ENCODE measurements around the gene LEMD3.
A peak's percentile ranks its signal among the peaks of the same experiment; 100 is the strongest.

The LEMD3 gene

DNA sequence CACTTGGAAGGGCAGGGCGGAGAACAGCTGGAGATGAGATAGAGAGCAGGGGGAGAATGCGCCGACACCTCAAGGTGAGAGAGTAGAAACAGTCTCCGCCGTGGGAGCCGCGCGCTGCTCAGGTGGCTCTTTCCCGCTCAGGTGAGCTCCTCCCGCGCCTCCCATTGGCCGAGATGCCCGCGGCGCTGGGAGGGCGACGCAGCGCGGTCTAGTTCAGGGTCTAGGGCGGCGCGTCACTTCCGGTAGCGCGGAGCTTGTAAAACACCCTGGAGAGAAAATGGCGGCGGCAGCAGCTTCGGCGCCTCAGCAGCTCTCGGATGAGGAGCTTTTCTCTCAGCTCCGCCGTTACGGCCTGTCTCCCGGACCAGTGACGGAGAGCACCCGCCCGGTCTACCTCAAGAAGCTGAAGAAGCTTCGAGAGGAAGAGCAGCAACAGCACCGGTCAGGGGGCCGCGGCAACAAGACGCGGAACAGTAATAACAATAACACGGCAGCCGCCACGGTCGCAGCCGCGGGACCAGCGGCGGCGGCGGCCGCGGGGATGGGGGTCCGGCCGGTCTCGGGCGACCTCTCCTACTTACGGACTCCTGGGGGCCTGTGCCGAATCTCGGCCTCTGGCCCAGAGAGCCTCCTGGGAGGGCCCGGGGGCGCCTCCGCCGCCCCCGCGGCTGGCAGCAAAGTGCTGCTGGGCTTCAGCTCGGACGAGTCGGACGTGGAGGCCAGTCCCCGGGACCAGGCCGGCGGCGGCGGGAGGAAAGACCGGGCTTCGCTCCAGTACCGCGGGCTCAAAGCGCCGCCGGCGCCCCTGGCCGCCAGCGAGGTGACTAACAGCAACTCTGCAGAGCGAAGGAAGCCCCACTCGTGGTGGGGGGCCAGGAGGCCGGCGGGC is at the start of gene LEMD3:
LEMD3 (plus strand) TSS at position 264 of the 889 bp plus-strand sequence; CDS start at position 278, 14 bp downstream.
- DNase-seq: peak; percentile 95

GRCh38 chr12:65121049-65121955 is 48.1 kb upstream of the LEMD3 start, which contains the start of gene WIF1:
WIF1 (minus strand) TSS chr12:65121305; CDS start chr12:65121191, 114 bp downstream.
- DNase-seq: no peak

DNA sequence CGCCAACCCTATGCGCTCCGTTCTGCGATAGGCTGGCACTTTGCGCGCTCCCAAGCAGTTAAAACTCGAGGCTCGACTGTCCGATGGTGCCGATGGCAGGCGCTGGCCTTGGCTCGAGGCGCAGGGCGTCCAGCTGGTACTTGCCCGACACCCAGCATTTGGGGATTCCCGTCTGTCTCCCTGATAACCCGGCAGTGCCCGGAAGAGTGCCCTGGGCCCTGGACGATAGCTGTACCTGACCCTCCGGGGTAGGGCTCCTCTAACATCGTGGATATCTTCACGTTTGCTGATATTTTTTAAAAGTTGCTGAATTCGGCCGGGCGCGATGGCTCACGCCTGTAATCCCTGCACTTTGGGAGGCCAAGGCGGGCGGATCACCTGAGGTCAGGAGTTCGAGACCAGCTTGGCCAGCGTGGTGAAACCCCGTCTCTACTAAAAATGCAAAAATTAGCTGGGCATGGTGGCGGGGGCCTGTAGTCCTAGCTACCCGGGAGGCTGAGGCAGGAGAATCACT is 47.4 kb upstream of the LEMD3 start:
- DNase-seq: no peak

- DNase-seq: no peak
Observed at GRCh38 chr12:65122703-65123102, 46.7 kb upstream of the LEMD3 start.

GRCh38 chr12:65123435-65124063 is 45.8 kb upstream of the LEMD3 start:
- peak; percentile 28 for DNase-seq

DNA sequence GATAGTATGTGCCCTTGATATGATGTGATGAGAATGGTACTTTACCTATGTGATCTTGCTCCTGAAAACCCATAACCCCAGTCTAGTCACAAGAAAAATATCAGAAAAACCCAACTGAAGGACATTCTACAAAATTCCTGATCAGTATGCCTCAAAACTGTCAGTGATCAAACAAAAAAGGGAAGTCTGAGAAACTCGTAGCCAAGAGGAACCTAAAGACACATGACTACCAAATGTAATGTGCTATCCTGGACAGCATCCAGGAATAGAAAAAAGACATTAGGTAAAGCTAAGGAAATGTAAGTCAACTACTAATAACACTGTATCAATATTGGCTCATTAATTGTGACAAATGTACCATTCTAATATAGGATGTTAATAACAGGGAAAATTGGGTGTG is 44.1 kb upstream of the LEMD3 start:
- no peak for DNase-seq

DNA sequence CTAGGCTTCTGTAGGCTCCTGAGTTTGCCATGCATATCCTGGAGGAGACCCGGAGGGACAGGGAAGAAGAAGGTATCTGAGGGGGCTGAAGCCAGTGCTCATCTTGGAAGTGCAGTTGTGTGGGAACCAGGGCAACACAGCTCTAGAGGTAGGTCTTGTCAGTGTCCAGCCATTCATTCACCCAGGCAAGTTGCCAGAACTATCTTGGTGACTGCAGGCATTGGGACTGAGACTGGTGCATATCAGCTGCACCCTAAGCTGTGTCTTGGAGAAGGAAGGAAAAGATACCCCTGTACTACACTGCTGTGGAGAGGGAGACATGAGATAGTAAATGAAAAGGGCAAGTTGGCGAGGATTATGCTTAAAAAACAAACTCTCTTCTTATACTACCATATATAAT is 43.4 kb upstream of the LEMD3 start:
- no peak for DNase-seq

DNA sequence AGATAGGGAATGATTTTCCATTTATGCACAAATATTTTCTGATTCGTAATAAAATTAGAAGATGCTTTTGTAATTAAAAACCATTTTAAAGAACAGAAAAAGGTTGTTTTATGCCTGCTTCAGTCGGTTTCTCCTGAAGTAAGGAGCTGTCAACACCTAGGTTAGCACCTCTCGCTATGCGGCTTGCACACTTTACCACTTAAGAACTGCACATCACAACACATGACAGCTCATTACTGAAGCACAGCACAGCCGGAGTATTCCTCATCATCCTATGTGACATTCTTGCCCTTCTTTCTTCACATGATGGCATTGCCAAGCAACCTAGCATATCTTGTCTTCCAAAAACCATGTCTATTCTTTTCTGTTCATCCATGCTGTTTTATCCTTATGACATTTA is 42.9 kb upstream of the LEMD3 start:
- DNase-seq: no peak

GRCh38 chr12:65133879-65134278 is 35.5 kb upstream of the LEMD3 start:
- no peak for DNase-seq

DNA sequence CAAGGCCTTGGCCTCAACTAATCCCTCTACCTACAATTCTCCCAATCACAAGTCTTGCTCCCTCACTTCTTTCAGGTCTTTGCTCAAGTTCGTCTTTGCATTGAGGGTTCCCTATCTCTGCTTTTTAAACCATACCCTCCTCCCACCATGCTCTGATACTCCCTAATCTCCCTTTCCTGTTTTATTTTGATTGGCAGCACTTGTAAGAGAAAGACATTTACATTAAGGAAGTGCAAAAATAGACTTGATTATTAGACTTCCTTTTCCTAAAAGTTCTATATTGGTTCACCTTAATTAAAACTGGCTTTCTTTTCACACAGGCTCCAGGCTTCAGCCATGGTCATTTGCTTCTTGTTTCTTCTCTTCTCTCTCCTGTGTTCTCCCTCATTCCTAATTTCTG is 30.0 kb upstream of the LEMD3 start:
- DNase-seq: no peak

DNA sequence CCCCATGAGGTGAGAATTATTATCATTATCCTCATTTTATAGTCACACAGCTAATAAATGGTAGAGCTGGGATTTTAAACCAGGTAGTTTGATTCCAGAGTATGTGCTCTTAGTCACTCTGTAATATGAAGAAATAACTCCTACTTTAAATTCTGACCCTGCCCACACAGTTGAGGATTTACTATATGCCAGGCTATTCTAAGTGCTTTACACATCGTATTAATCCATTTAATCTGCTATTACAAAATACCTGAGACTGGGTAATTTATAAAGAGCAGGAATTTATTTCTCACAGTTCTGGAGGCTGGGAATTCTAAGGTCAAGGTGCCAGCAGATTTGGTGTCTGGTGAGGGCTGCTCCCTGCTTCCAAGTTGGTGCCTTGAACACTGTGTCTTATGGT is 28.6 kb upstream of the LEMD3 start:
- no peak for DNase-seq

- no peak for DNase-seq
Observed at GRCh38 chr12:65147312-65147905, 22.0 kb upstream of the LEMD3 start.

DNA sequence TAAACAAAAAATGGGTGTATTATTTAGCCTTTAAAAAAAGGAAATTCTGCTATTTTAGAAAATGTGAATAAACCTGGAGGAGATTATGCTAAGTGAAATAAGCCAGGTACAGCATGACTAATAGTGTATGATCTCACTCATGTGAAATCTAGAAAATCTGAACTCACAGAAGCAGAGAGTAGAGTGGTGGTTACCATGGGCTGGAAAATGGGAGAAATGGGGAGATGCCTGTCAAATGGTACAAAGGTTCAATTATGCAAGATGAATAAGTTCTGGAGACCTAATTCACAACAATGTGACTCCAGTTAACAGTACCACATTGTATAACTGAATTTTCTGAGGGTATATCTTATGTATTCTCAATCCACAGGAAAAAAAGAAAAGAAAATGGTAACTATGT is 17.4 kb upstream of the LEMD3 start:
- DNase-seq: no peak

DNA sequence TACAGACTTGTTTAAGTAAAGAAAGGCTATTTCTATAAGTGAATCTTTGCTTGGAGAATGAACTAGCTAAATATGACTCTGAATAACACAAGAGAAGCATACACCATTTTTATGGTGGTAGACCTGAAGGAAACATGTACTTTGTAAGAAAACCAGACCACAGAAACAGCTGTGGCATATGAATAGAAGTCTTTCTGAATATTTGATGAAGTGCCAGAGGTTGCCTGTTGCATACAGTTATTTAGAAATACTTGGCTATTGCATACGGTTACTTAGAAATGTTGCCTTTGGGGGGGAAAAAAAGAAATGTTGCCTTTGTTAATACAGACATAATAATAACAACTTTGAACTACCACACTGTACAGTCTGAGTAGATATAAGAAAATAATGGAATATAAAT is 16.8 kb upstream of the LEMD3 start:
- no peak for DNase-seq

DNA sequence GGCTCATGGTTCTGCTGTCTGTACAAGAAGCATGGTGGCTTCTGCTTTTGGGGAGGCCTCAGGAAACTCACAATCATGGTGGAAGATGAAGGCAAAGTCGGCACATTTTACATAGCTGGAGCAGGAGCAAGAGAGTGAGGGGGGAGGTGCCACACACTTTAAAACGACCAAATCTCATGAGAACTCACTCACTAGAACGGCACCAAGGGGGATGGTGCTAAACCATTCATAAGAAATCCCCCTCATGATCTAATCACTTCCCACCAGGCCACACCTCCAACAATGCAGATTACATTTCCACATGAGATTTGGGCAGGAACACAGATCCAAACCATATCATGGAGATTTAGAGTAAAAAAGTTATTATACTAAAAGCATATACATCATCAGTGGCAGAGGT is 13.6 kb upstream of the LEMD3 start:
- no peak for DNase-seq

DNA sequence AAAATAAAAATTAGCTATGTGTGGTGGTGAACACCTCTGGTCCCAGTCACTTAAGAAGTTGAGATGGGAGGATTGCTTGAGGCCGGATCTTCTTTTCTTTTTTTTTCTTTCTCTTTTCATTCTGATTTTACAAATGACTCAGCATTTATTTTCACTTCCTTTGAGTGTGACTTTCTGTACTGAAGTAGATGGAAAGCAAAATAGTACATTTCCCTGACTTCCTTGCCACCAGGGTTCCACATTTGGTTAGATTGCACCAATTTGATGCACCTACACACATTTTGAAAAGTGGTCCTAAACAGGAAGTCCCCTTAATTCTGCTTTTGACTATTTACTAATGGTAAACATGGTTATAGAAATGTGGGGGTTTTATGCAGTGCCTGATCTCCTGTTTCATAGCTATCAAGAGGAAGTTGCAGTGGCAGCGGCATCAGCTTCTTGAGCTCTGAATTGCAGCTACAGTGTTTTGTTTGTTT is 13.0 kb upstream of the LEMD3 start:
- DNase-seq: peak; percentile 15

GRCh38 chr12:65157091-65157490 is 12.3 kb upstream of the LEMD3 start:
- no peak for DNase-seq

- no peak for DNase-seq
Observed at GRCh38 chr12:65162609-65163008, 6.8 kb upstream of the LEMD3 start.

- no peak for DNase-seq
Observed at GRCh38 chr12:65164244-65164643, 5.1 kb upstream of the LEMD3 start.

DNA sequence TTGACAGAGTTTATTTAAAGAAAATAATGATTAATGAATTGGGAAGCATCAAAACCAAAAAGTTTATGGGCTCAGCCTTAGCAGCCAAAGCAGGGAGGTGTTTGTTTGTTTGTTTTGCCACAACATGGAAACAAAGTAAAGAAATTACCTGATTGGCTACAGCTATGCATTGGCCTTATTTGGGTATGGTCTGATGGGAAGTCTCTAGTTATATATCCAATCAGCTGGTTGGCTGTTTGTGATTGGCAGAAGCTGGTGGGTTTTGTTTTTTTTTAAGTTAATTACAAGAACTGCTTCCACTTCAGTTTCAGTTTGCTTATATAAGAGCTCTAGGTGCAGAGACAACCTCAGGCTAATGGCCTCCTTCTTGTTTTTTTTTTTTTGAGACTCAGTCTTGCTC is 4.6 kb upstream of the LEMD3 start:
- DNase-seq: no peak

DNA sequence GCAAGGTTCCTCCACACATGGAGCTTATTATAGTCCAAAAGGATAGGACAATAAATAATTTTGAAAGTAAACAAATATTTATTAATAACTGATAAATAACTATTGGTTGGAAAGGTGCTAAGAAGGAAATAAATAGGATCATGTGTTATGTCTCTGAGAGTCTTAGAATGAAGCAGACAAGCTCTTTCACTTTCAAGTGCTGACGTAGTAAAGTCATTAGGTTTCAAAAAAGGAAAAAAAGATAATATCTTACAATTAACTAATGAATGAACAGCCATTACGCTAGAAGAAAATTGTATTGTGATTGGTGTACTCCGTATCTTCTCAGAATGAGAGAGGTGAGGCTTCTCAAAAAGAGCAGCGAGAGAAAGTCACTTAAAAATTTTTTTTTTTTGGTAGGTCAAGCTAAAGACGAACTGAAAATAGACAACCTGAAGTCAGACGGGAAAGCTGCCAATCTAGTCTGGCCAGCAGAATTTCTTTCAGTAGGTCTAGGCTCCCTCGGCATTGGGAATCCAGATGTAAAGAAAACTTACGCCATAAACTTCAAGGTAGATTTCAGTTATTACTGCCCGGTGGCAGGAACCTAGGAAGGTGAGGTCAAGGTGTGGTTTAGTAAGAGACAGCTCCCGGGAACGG is 583 bp upstream of the LEMD3 start:
- DNase-seq: peak; percentile 34
